ENCODE measurements around the gene CNOT6L. TPM values are rescaled to one million over a fixed set of nuclear protein-coding genes. Genes with fewer than 3 reads are reported as not detected.
"Not testable (repeated sequence)": the region's sequence is repeated elsewhere in the genome, so short reads cannot be mapped to it uniquely, and the experiment has no call there.

CNOT6L gene
- total RNA-seq, 2 donors from 2014 or later, result 142 to 160 TPM

GRCh38 chr4:77758804-77759203 lies 60.4 kb downstream of the CNOT6L start:
- no peak for DNase-seq
- peaks cover 14% of the 10 kb centered on the region for H3K4me1 Mint-ChIP-seq
- peak overlapping the region; percentile 80 for H3K27ac Mint-ChIP-seq
- no peaks in the 10 kb centered on the region for H3K9me3 ChIP-seq (ENCODE audit: control insufficient read depth, low read length, poor library complexity, severe bottlenecking)
- H3K4me3 Mint-ChIP-seq, result peak overlapping the region; percentile 5
- ATAC-seq, result no peak
- peaks cover 12% of the 10 kb centered on the region for H3K36me3 Mint-ChIP-seq (ENCODE audit: low read depth)
- no peaks in the 10 kb centered on the region for H3K27me3 Mint-ChIP-seq

GRCh38 chr4:77751764-77752163 lies 67.4 kb downstream of the CNOT6L start:
- ATAC-seq, result no peak
- Mint-ChIP-seq H3K4me3 (no peak overlapping the region), H3K36me3 (ENCODE audit: low read depth) (peaks cover 3% of the 10 kb centered on the region), H3K4me1 (peaks cover 8% of the 10 kb centered on the region), H3K27me3 (no peaks in the 10 kb centered on the region), H3K27ac (no peak overlapping the region)
- no peak for DNase-seq
- no peaks in the 10 kb centered on the region for H3K9me3 ChIP-seq (ENCODE audit: control insufficient read depth, low read length, poor library complexity, severe bottlenecking)

GRCh38 chr4:77745792-77746191 lies 73.4 kb downstream of the CNOT6L start:
- Mint-ChIP-seq H3K4me3 (no peak overlapping the region), H3K36me3 (ENCODE audit: low read depth) (peaks cover 5% of the 10 kb centered on the region), H3K27me3 (no peaks in the 10 kb centered on the region), H3K27ac (peak overlapping the region; percentile 72), H3K4me1 (peaks cover 24% of the 10 kb centered on the region)
- ATAC-seq, result no peak
- H3K9me3 ChIP-seq (ENCODE audit: control insufficient read depth, low read length, poor library complexity, severe bottlenecking), result no peaks in the 10 kb centered on the region
- DNase-seq, result no peak

GRCh38 chr4:77742054-77742453 lies 77.1 kb downstream of the CNOT6L start:
- DNase-seq (no peak), ATAC-seq (no peak)
- Mint-ChIP-seq H3K36me3 (ENCODE audit: low read depth) (peaks cover 5% of the 10 kb centered on the region), H3K4me1 (peaks cover 26% of the 10 kb centered on the region), H3K4me3 (no peak overlapping the region), H3K27ac (peak overlapping the region; percentile 51), H3K27me3 (no peaks in the 10 kb centered on the region)
- no peaks in the 10 kb centered on the region for H3K9me3 ChIP-seq (ENCODE audit: control insufficient read depth, low read length, poor library complexity, severe bottlenecking)

- peaks cover 5% of the 10 kb centered on the region for H3K36me3 Mint-ChIP-seq (ENCODE audit: low read depth)
- H3K27ac Mint-ChIP-seq, result no peak overlapping the region
- no peaks in the 10 kb centered on the region for H3K9me3 ChIP-seq (ENCODE audit: control insufficient read depth, low read length, poor library complexity, severe bottlenecking)
Observed at GRCh38 chr4:77740480-77740879, 78.7 kb downstream of the CNOT6L start.

GRCh38 chr4:77734928-77735327 lies 84.2 kb downstream of the CNOT6L start:
- DNase-seq, result no peak
- no peaks in the 10 kb centered on the region for H3K27me3 Mint-ChIP-seq
- peak; percentile 78 for ATAC-seq
- peak overlapping the region; percentile 90 for H3K27ac Mint-ChIP-seq
- peak overlapping the region; percentile 78 for H3K4me3 Mint-ChIP-seq
- H3K9me3 ChIP-seq (ENCODE audit: control insufficient read depth, low read length, poor library complexity, severe bottlenecking), result no peaks in the 10 kb centered on the region
- H3K36me3 Mint-ChIP-seq (ENCODE audit: low read depth), result peaks cover 4% of the 10 kb centered on the region
- H3K4me1 Mint-ChIP-seq, result peaks cover 41% of the 10 kb centered on the region

More at GRCh38 chr4:77740480-77740879, 78.7 kb downstream of the CNOT6L start:
- Mint-ChIP-seq H3K27me3 (no peaks in the 10 kb centered on the region), H3K4me3 (no peak overlapping the region), H3K4me1 (peaks cover 34% of the 10 kb centered on the region)
- ATAC-seq, result no peak
- DNase-seq, result no peak

GRCh38 chr4:77731656-77732055 lies 87.5 kb downstream of the CNOT6L start:
- no peak overlapping the region for H3K27ac Mint-ChIP-seq
- H3K4me1 Mint-ChIP-seq, result peaks cover 31% of the 10 kb centered on the region

GRCh38 chr4:77728420-77728819 lies 90.7 kb downstream of the CNOT6L start:
- peaks cover 14% of the 10 kb centered on the region for H3K36me3 Mint-ChIP-seq (ENCODE audit: low read depth)
- ATAC-seq (no peak), DNase-seq (no peak)
- peaks cover 14% of the 10 kb centered on the region for H3K4me1 Mint-ChIP-seq
- peak overlapping the region; percentile 49 for H3K27ac Mint-ChIP-seq
- H3K9me3 ChIP-seq (ENCODE audit: control insufficient read depth, low read length, poor library complexity, severe bottlenecking), result no peaks in the 10 kb centered on the region
- H3K27me3 Mint-ChIP-seq, result no peaks in the 10 kb centered on the region
- no peak overlapping the region for H3K4me3 Mint-ChIP-seq

More at GRCh38 chr4:77731656-77732055, 87.5 kb downstream of the CNOT6L start:
- no peaks in the 10 kb centered on the region for H3K9me3 ChIP-seq (ENCODE audit: control insufficient read depth, low read length, poor library complexity, severe bottlenecking)
- Mint-ChIP-seq H3K36me3 (ENCODE audit: low read depth) (peaks cover 11% of the 10 kb centered on the region), H3K27me3 (no peaks in the 10 kb centered on the region), H3K4me3 (no peak overlapping the region)
- DNase-seq (no peak), ATAC-seq (no peak)

GRCh38 chr4:77721073-77721472 lies 98.1 kb downstream of the CNOT6L start:
- Mint-ChIP-seq H3K27ac (no peak overlapping the region), H3K36me3 (ENCODE audit: low read depth) (peaks cover 5% of the 10 kb centered on the region), H3K4me1 (peaks cover 8% of the 10 kb centered on the region), H3K27me3 (no peaks in the 10 kb centered on the region), H3K4me3 (no peak overlapping the region)
- no peak for DNase-seq
- no peak for ATAC-seq
- H3K9me3 ChIP-seq (ENCODE audit: control insufficient read depth, low read length, poor library complexity, severe bottlenecking), result no peaks in the 10 kb centered on the region

GRCh38 chr4:77718500-77718899 lies 100.7 kb downstream of the CNOT6L start:
- DNase-seq; H3K27ac Mint-ChIP-seq; H3K9me3 ChIP-seq (ENCODE audit: control insufficient read depth, low read length, poor library complexity, severe bottlenecking); ATAC-seq; H3K27me3 Mint-ChIP-seq; H3K36me3 Mint-ChIP-seq (ENCODE audit: low read depth); H3K4me3 Mint-ChIP-seq: not testable (repeated sequence)
- H3K4me1 Mint-ChIP-seq, result peaks cover 13% of the 10 kb centered on the region

GRCh38 chr4:77715414-77716290 lies 103.5 kb downstream of the CNOT6L start:
- DNase-seq (no peak), ATAC-seq (no peak)
- peaks cover 13% of the 10 kb centered on the region for H3K4me1 Mint-ChIP-seq
- no peaks in the 10 kb centered on the region for H3K9me3 ChIP-seq (ENCODE audit: control insufficient read depth, low read length, poor library complexity, severe bottlenecking)
- peak overlapping the region; percentile 53 for H3K27ac Mint-ChIP-seq
- H3K27me3 Mint-ChIP-seq, result no peaks in the 10 kb centered on the region
- H3K4me3 Mint-ChIP-seq, result no peak overlapping the region
- H3K36me3 Mint-ChIP-seq (ENCODE audit: low read depth), result peaks cover 3% of the 10 kb centered on the region

- no peaks in the 10 kb centered on the region for H3K9me3 ChIP-seq (ENCODE audit: control insufficient read depth, low read length, poor library complexity, severe bottlenecking)
- Mint-ChIP-seq H3K4me3 (no peak overlapping the region), H3K27me3 (no peaks in the 10 kb centered on the region), H3K4me1 (peaks cover 9% of the 10 kb centered on the region), H3K36me3 (ENCODE audit: low read depth) (peaks cover 3% of the 10 kb centered on the region), H3K27ac (peak overlapping the region; percentile 11)
- ATAC-seq, result no peak
- DNase-seq, result no peak
Observed at GRCh38 chr4:77714514-77714913, 104.7 kb downstream of the CNOT6L start.

- ATAC-seq, result no peak
- Mint-ChIP-seq H3K36me3 (ENCODE audit: low read depth) (peaks cover 3% of the 10 kb centered on the region), H3K27ac (peak overlapping the region; percentile 11)
Observed at GRCh38 chr4:77713884-77714283, 105.3 kb downstream of the CNOT6L start.

GRCh38 chr4:77712675-77713074 lies 106.5 kb downstream of the CNOT6L start:
- DNase-seq (no peak), ATAC-seq (no peak)
- no peak overlapping the region for H3K4me3 Mint-ChIP-seq
- H3K27ac Mint-ChIP-seq, result no peak overlapping the region
- H3K36me3 Mint-ChIP-seq (ENCODE audit: low read depth), result peaks cover 3% of the 10 kb centered on the region
- no peaks in the 10 kb centered on the region for H3K27me3 Mint-ChIP-seq
- no peaks in the 10 kb centered on the region for H3K9me3 ChIP-seq (ENCODE audit: control insufficient read depth, low read length, poor library complexity, severe bottlenecking)
- H3K4me1 Mint-ChIP-seq, result peaks cover 9% of the 10 kb centered on the region

More at GRCh38 chr4:77713884-77714283, 105.3 kb downstream of the CNOT6L start:
- DNase-seq, result no peak
- no peaks in the 10 kb centered on the region for H3K9me3 ChIP-seq (ENCODE audit: control insufficient read depth, low read length, poor library complexity, severe bottlenecking)
- Mint-ChIP-seq H3K4me3 (no peak overlapping the region), H3K4me1 (peaks cover 9% of the 10 kb centered on the region), H3K27me3 (no peaks in the 10 kb centered on the region)

Measured in T-helper 17 cell (primary cell).